ENCODE results near the gene CPEB1.

- no peak for TF ChIP-seq CTCF (IDR thresholded peaks at IDR 0.05; ENCODE audit: insufficient read depth, low read depth, low read length)
- no peak for TF ChIP-seq EZH2 (IDR thresholded peaks at IDR 0.05; ENCODE audit: insufficient read depth, low read length)
Observed at GRCh38 chr15:82664021-82664420, 16.9 kb upstream of the CPEB1 start.
